Keratinocyte (primary cell): Measurements from ENCODE around the gene TMEM9. TPM values are rescaled to one million over a fixed set of nuclear protein-coding genes. Genes with fewer than 3 reads are reported as not detected.

Experiments used
- DNase-seq: peaks from one replicate; pipeline ENCODE4 v3.0.0-alpha.2; 2011; ENCODE audit warnings: low read depth, missing footprints, low spot score
- FAIRE-seq: peaks from 2 replicates; lab custom pipeline; 2011; peaks lifted over from hg19 to GRCh38; lab: Jason Lieb, UNC
- H2AFZ ChIP-seq: 2 replicates; pipeline ENCODE4 v1.6.0; 2012; ENCODE audit warnings: low read length, control low read depth, inconsistent platforms; ENCODE audit not compliant: control insufficient read depth
- H3K27ac ChIP-seq: 2 replicates; pipeline ENCODE4 v1.5.1; 2011; ENCODE audit warnings: low read length; ENCODE audit not compliant: control insufficient read depth, insufficient read depth
- H3K27me3 ChIP-seq: 3 replicates; pipeline ENCODE4 v1.6.0; 2011; ENCODE audit warnings: low read length; ENCODE audit not compliant: control insufficient read depth, insufficient read depth; ENCODE audit errors: extremely low read depth
- H3K36me3 ChIP-seq, 2 experiments: 2 replicates in 1 of 2; 3 replicates in 1 of 2; pipeline ENCODE4 v1.5.1; 2011; ENCODE audit warnings: low read length in 2 of 2, mild to moderate bottlenecking in 1 of 2; ENCODE audit not compliant: control insufficient read depth in 2 of 2, insufficient read depth in 2 of 2; ENCODE audit errors: extremely low read depth in 1 of 2
- H3K4me1 ChIP-seq: 3 replicates; pipeline ENCODE4 v1.5.1; 2011; ENCODE audit warnings: low read length; ENCODE audit not compliant: control insufficient read depth, insufficient read depth; ENCODE audit errors: extremely low read depth
- H3K4me2 ChIP-seq: 3 replicates; pipeline ENCODE4 v1.6.0; 2011; ENCODE audit warnings: low read depth, low read length; ENCODE audit not compliant: control insufficient read depth, insufficient read depth; ENCODE audit errors: extremely low read depth
- H3K4me3 ChIP-seq, 3 experiments: fragments of 200-600 bp in 1 of 3; sonication (generic) in 1 of 3; 2 replicates in 2 of 3; 3 replicates in 1 of 3; pipeline ENCODE4 v1.5.1; 2011 to 2016; ENCODE audit warnings: low read length in 3 of 3, mild to moderate bottlenecking in 3 of 3, control low read depth in 2 of 3, inconsistent platforms in 1 of 3, low read depth in 1 of 3, mixed read lengths in 1 of 3, mixed run types in 1 of 3, moderate library complexity in 1 of 3; ENCODE audit not compliant: control insufficient read depth in 2 of 3, insufficient read depth in 2 of 3; ENCODE audit errors: extremely low read depth in 1 of 3
- H3K79me2 ChIP-seq: 2 replicates; pipeline ENCODE4 v1.6.0; 2012; ENCODE audit warnings: low read length; ENCODE audit not compliant: control insufficient read depth, insufficient read depth
- H3K9ac ChIP-seq: 3 replicates; pipeline ENCODE4 v1.6.0; 2011; ENCODE audit warnings: low read length; ENCODE audit not compliant: control insufficient read depth, insufficient read depth; ENCODE audit errors: extremely low read depth
- H3K9me1 ChIP-seq: 3 replicates; pipeline ENCODE4 v1.6.0; 2011; ENCODE audit warnings: low read length; ENCODE audit not compliant: control insufficient read depth, insufficient read depth; ENCODE audit errors: extremely low read depth
- H3K9me3 ChIP-seq: 2 replicates; pipeline ENCODE4 v1.5.1; 2012; ENCODE audit warnings: low read depth, low read length; ENCODE audit not compliant: control insufficient read depth
- H4K20me1 ChIP-seq: 3 replicates; pipeline ENCODE4 v1.6.0; 2011; ENCODE audit warnings: low read length; ENCODE audit not compliant: control insufficient read depth, insufficient read depth; ENCODE audit errors: extremely low read depth
- CTCF ChIP-seq, 3 experiments: IDR thresholded peaks in 1 of 3; conservative IDR thresholded peaks in 1 of 3; optimal IDR thresholded peaks in 1 of 3; 2 replicates in 2 of 3; 3 replicates in 1 of 3; pipeline versions ENCODE3 to v1.5.1; 2011; ENCODE audit warnings: low read length in 3 of 3, mild to moderate bottlenecking in 3 of 3, moderate library complexity in 2 of 3, control low read depth in 1 of 3, inconsistent platforms in 1 of 3; ENCODE audit not compliant: insufficient read depth in 2 of 3; ENCODE audit errors: extremely low read depth in 1 of 3
- EZH2 ChIP-seq: IDR thresholded peaks from one replicate; pipeline ENCODE4 v1.6.1; 2012; ENCODE audit warnings: inconsistent platforms, mild to moderate bottlenecking, low read length, moderate library complexity
- dilution Hi-C: fragments of 300-500 bp; cut with MboI; formaldehyde crosslinking; loops from one replicate; pipeline ENCODE4 v1.7.0; 2020; ENCODE audit warnings: low sequenced_read_pairs; ENCODE audit not compliant: extremely low pct_ligation_motif_present
- polyA plus RNA-seq, 5 experiments: library from polyadenylated mRNA; depleted of rRNA in 3 of 5; stranded (reverse) in 3 of 5; stranded (forward) in 1 of 5; unstranded in 1 of 5; fragments of >200 nt; gene quantifications; 1 replicate in 1 of 5; 2 replicates in 3 of 5; 3 replicates in 1 of 5; pipeline versions ENCODE4 v1.2.1 to v1.2.3, GENCODE V29; 2011 to 2012; ENCODE audit warnings: missing spikeins in 2 of 5, low read depth in 1 of 5, low replicate concordance in 1 of 5

TMEM9 gene
- polyA plus RNA-seq, 1 donor (not counting 4 experiments of a cell fraction or from before 2014, with no cell fraction given): 56.0 TPM

- H3K4me1 ChIP-seq: peaks cover 10% of the 10 kb centered on the region
- dilution Hi-C loops: no loop called here
- H3K9me3 ChIP-seq: no peaks in the 10 kb centered on the region
- TF ChIP-seq EZH2: no peak
- TF ChIP-seq CTCF (optimal IDR thresholded peaks at IDR 0.05 in 1 of 3, IDR thresholded peaks at IDR 0.05 in 1 of 3, conservative IDR thresholded peaks at IDR 0.05 in 1 of 3; ENCODE audit: extremely low read depth in 1 of 3, insufficient read depth in 2 of 3, low read length in 3 of 3): no peak
- no peaks in the 10 kb centered on the region for H3K36me3 ChIP-seq
- no peak overlapping the region for H3K4me3 ChIP-seq
- H4K20me1 ChIP-seq: no peaks in the 10 kb centered on the region
- H3K27ac ChIP-seq: no peak overlapping the region
- no peak overlapping the region for H3K4me2 ChIP-seq
- H3K79me2 ChIP-seq: peaks cover 3% of the 10 kb centered on the region
- no peak overlapping the region for H3K9ac ChIP-seq
- H2AFZ ChIP-seq: no peak overlapping the region
- FAIRE-seq (no peak), DNase-seq (no peak)
- no peaks in the 10 kb centered on the region for H3K9me1 ChIP-seq
- peaks cover 9% of the 10 kb centered on the region for H3K27me3 ChIP-seq
These were observed 3.7 kb upstream of the TMEM9 start for GRCh38 chr1:201157949-201158348.

DNA sequence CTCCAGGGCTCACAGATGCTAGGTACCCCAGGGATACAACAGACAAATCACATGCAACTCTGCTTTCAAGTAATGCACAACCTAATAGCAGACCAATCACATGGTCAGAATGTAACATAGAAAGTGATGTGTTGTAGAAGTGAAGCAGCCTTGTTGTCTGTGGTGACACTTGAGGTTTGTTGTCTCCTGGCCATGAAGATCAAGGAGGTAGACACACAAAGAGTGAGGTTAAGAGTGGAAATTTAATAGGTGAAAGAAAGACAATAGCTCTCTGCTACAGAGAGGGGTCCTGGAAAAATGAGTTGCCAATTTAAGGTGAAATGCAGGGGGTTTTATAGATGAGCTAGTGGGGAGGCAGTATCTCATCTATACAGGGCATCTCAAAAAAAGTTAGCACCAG is 2.5 kb upstream of the TMEM9 start:
- Histone ChIP-seq H3K4me2 (no peak overlapping the region), H3K36me3 (no peaks in the 10 kb centered on the region), H3K9me3 (no peaks in the 10 kb centered on the region), H2AFZ (no peak overlapping the region), H3K4me3 (no peak overlapping the region), H3K9ac (no peak overlapping the region), H3K27ac (no peak overlapping the region), H3K4me1 (peaks cover 10% of the 10 kb centered on the region), H3K79me2 (peaks cover 3% of the 10 kb centered on the region), H3K27me3 (peaks cover 9% of the 10 kb centered on the region), H3K9me1 (no peaks in the 10 kb centered on the region), H4K20me1 (no peaks in the 10 kb centered on the region)
- TF ChIP-seq CTCF (optimal IDR thresholded peaks at IDR 0.05 in 1 of 3, IDR thresholded peaks at IDR 0.05 in 1 of 3, conservative IDR thresholded peaks at IDR 0.05 in 1 of 3; ENCODE audit: extremely low read depth in 1 of 3, insufficient read depth in 2 of 3, low read length in 3 of 3): no peak
- no peak for TF ChIP-seq EZH2
- no peak for FAIRE-seq
- dilution Hi-C loops: no loop called here
- DNase-seq: no peak
